ENCODE data around the gene CUL9.

- TF ChIP-seq CTCF (conservative IDR thresholded peaks at IDR 0.05; ENCODE audit: low read length) (no peak), EZH2phosphoT487 (IDR thresholded peaks at IDR 0.05; ENCODE audit: borderline replicate concordance, low read depth, low read length) (no peak)
Measured at GRCh38 chr6:43217351-43217750, 35.4 kb downstream of the CUL9 start.
